HCT116 (cell line): ENCODE data around the gene KLHL6. TPM values are rescaled to one million over a fixed set of nuclear protein-coding genes. Genes with fewer than 3 reads are reported as not detected.

ENCODE experiments used
- ATAC-seq: fragments of 200-7000 bp; cut with Tn5 transposase; 2 replicates; pipeline ENCODE4 v1.9.1; 2020; ENCODE audit warnings: mild to moderate bottlenecking, moderate library complexity
- BruUV-seq: library from RNA; stranded (reverse); fragments of 400-500 nt; replicated peaks from 2 replicates; lab custom pipeline; 2021; lab: Mats Ljungman, UMichigan
- CTCF ChIA-PET: fragments of 300-600 bp; sonication (Branson Sonifier 250); formaldehyde crosslinking; loops from one replicate; lab custom pipeline; 2021; ENCODE audit warnings: antibody characterized with exemption; lab: Charles Lee
- POLR2A ChIA-PET: fragments of 300-600, 350-600 bp; sonication (Branson Sonifier 250); formaldehyde crosslinking; loops from one replicate; lab custom pipeline; 2021; ENCODE audit warnings: antibody characterized with exemption; lab: Charles Lee
- RAD21 ChIA-PET, 2 experiments: fragments of 300-600 bp; sonication (Branson Sonifier 250); formaldehyde crosslinking; loops; one replicate each; lab custom pipeline; 2023; ENCODE audit warnings: low total read pairs in 2 of 2; ENCODE audit not compliant: uncharacterized antibody in 2 of 2, unreplicated experiment in 2 of 2, low non-redundant PET in 1 of 2; lab: Charles Lee
- DNase-seq: peaks from one replicate; pipeline ENCODE4 v3.0.0-alpha.2; 2010; ENCODE audit warnings: low read depth, low spot score
- H2AFZ ChIP-seq: fragments of 200-600 bp; shearing (Covaris generic), sonication (generic); 2 replicates; pipeline ENCODE4 v1.6.1; 2017; ENCODE audit warnings: low read depth, mixed run types, mixed read lengths, antibody characterized with exemption, low read length; ENCODE audit not compliant: poor library complexity, severe bottlenecking
- H3K27ac ChIP-seq: 2 replicates; pipeline ENCODE4 v1.5.1; 2012; ENCODE audit warnings: low read depth, low read length
- H3K27me3 ChIP-seq: fragments of 200-600 bp; sonication (generic); 2 replicates; pipeline ENCODE4 v1.6.1; 2016; ENCODE audit warnings: mixed run types, low read length, mixed read lengths; ENCODE audit not compliant: insufficient read depth
- H3K36me3 ChIP-seq, 2 experiments: fragments of 200-500 bp in 1 of 2; fragments of 200-600 bp in 1 of 2; sonication (Bioruptor generic) in 1 of 2; sonication (generic) in 1 of 2; 2 replicates each; pipeline versions ENCODE4 v1.5.1 to v1.6.1; 2014 to 2016; ENCODE audit warnings: low read length in 2 of 2, inconsistent platforms in 1 of 2, mixed read lengths in 1 of 2, mixed run types in 1 of 2; ENCODE audit not compliant: insufficient read depth in 2 of 2, control insufficient read depth in 1 of 2
- H3K4me1 ChIP-seq, 2 experiments: fragments of 200-600 bp in 1 of 2; sonication (generic) in 1 of 2; 2 replicates each; pipeline versions ENCODE4 v1.5.1 to v1.6.1; 2012 to 2017; ENCODE audit warnings: low read length in 2 of 2, inconsistent platforms in 1 of 2, mild to moderate bottlenecking in 1 of 2, mixed read lengths in 1 of 2, mixed run types in 1 of 2, moderate library complexity in 1 of 2; ENCODE audit not compliant: insufficient read depth in 2 of 2, control insufficient read depth in 1 of 2
- H3K4me2 ChIP-seq: fragments of 200-600 bp; sonication (generic); 2 replicates; pipeline ENCODE4 v1.6.1; 2017; ENCODE audit warnings: mixed run types, low read length, mixed read lengths
- H3K4me3 ChIP-seq, 2 experiments: fragments of 200-600 bp in 1 of 2; sonication (generic) in 1 of 2; replicated peaks in 1 of 2; 2 replicates each; pipeline ENCODE4 v1.5.1; 2011 to 2016; ENCODE audit warnings: low read length in 2 of 2, control low read depth in 1 of 2, low read depth in 1 of 2, mild to moderate bottlenecking in 1 of 2, mixed read lengths in 1 of 2, mixed run types in 1 of 2
- H3K79me2 ChIP-seq: fragments of 200-600 bp; sonication (generic); 2 replicates; pipeline ENCODE4 v1.6.1; 2017; ENCODE audit warnings: mild to moderate bottlenecking, mixed run types, low read length, moderate library complexity, mixed read lengths; ENCODE audit not compliant: insufficient read depth
- H3K9ac ChIP-seq: fragments of 200-600 bp; sonication (generic); 2 replicates; pipeline ENCODE4 v1.6.1; 2016; ENCODE audit warnings: low read length, mixed read lengths
- H3K9me2 ChIP-seq: fragments of 200-600 bp; sonication (generic), shearing (Covaris generic); 2 replicates; pipeline ENCODE4 v1.6.1; 2017; ENCODE audit warnings: mixed run types, mild to moderate bottlenecking, moderate library complexity; ENCODE audit not compliant: insufficient read depth
- H3K9me3 ChIP-seq, 2 experiments: fragments of 200-500 bp in 1 of 2; fragments of 200-600 bp in 1 of 2; sonication (Bioruptor generic) in 1 of 2; sonication (generic) in 1 of 2; 2 replicates each; pipeline ENCODE4 v1.6.1; 2014 to 2017; ENCODE audit warnings: low read length in 2 of 2, mixed read lengths in 2 of 2, inconsistent platforms in 1 of 2, low read depth in 1 of 2, mild to moderate bottlenecking in 1 of 2, mixed run types in 1 of 2, moderate library complexity in 1 of 2; ENCODE audit not compliant: control insufficient read depth in 1 of 2, insufficient read depth in 1 of 2
- H4K20me1 ChIP-seq: fragments of 200-600 bp; sonication (generic), shearing (Covaris generic); 2 replicates; pipeline ENCODE4 v1.6.1; 2017; ENCODE audit warnings: mixed run types, mild to moderate bottlenecking, moderate library complexity; ENCODE audit not compliant: insufficient read depth
- CBX3 ChIP-seq: IDR thresholded peaks from 2 replicates; pipeline ENCODE4 v1.6.1; 2012; ENCODE audit warnings: low read depth
- CEBPB ChIP-seq: IDR thresholded peaks from 2 replicates; pipeline ENCODE4 v1.6.1; 2012; ENCODE audit warnings: low read depth
- CTCF ChIP-seq, 3 experiments: fragments of 200-600 bp in 1 of 3; sonication (generic) in 1 of 3; IDR thresholded peaks in 2 of 3; conservative IDR thresholded peaks in 1 of 3; 2 replicates each; pipeline ENCODE4 v1.5.1; 2012 to 2017; ENCODE audit warnings: low read depth in 2 of 3, low read length in 2 of 3, antibody characterized with exemption in 1 of 3, borderline replicate concordance in 1 of 3, control low read depth in 1 of 3, mild to moderate bottlenecking in 1 of 3, mixed read lengths in 1 of 3, mixed run types in 1 of 3, moderate library complexity in 1 of 3; ENCODE audit not compliant: insufficient read depth in 1 of 3
- EGR1 ChIP-seq: IDR thresholded peaks from 2 replicates; pipeline ENCODE4 v1.6.1; 2012; ENCODE audit warnings: low read depth
- EZH2 ChIP-seq: fragments of 200-600 bp; sonication (generic); IDR thresholded peaks from 2 replicates; pipeline ENCODE4 v1.6.1; 2017; ENCODE audit warnings: antibody characterized with exemption, mixed run types
- FOSL1 ChIP-seq: IDR thresholded peaks from 2 replicates; pipeline ENCODE4 v1.6.1; 2012; ENCODE audit warnings: low read depth
- JUND ChIP-seq: IDR thresholded peaks from 2 replicates; pipeline ENCODE4 v1.6.1; 2012
- MAX ChIP-seq: IDR thresholded peaks from 2 replicates; pipeline ENCODE4 v1.6.1; 2012
- POLR2A ChIP-seq: IDR thresholded peaks from 2 replicates; pipeline ENCODE4 v1.7.0; 2011; ENCODE audit warnings: borderline replicate concordance; ENCODE audit not compliant: insufficient read depth, insufficient read length; ENCODE audit errors: extremely low read depth
- POLR2AphosphoS5 ChIP-seq: IDR thresholded peaks from 2 replicates; pipeline ENCODE4 v1.6.1; 2011; ENCODE audit warnings: mild to moderate bottlenecking, low read depth, low read length, moderate library complexity
- RAD21 ChIP-seq: IDR thresholded peaks from 2 replicates; pipeline ENCODE4 v1.6.1; 2012; ENCODE audit warnings: low read depth, mild to moderate bottlenecking
- SIN3A ChIP-seq: IDR thresholded peaks from 2 replicates; pipeline ENCODE4 v1.6.1; 2012; ENCODE audit warnings: low read depth
- SP1 ChIP-seq: IDR thresholded peaks from 2 replicates; pipeline ENCODE4 v1.6.1; 2012; ENCODE audit warnings: low read depth
- TCF7L2 ChIP-seq: IDR thresholded peaks from 2 replicates; pipeline ENCODE4 v1.7.0; 2011; ENCODE audit warnings: borderline replicate concordance, inconsistent platforms; ENCODE audit not compliant: insufficient read depth, insufficient read length; ENCODE audit errors: extremely low read depth
- YY1 ChIP-seq: IDR thresholded peaks from 2 replicates; pipeline ENCODE4 v1.6.1; 2011; ENCODE audit warnings: low read length, low read depth, moderate library complexity, mild to moderate bottlenecking; ENCODE audit not compliant: insufficient replicate concordance; ENCODE audit errors: extremely low read depth
- ZFX ChIP-seq: fragments of 450-650 bp; IDR thresholded peaks from 2 replicates; pipeline ENCODE4 v1.6.1; 2017
- ZNF274 ChIP-seq: fragments of 200-500 bp; sonication (Bioruptor generic); IDR thresholded peaks from 2 replicates; pipeline ENCODE4 v1.6.1; 2014; ENCODE audit warnings: mild to moderate bottlenecking, low read depth, low read length, inconsistent platforms
- intact Hi-C: fragments of 100-400 bp; cut with micrococcal nuclease; formaldehyde crosslinking; loops from 2 replicates; pipeline ENCODE4 v1.10.0; 2022
- total RNA-seq: library from RNA; stranded (reverse); gene quantifications from one replicate; pipeline ENCODE4 v1.2.1, GENCODE V29; 2021; ENCODE audit not compliant: unreplicated experiment
- TF ChIP-seq, protein P1 (sequence below): IDR thresholded peaks from 2 replicates; pipeline ENCODE4 v1.6.1; 2012; ENCODE audit warnings: low read depth
- TF ChIP-seq, protein P2 (sequence below): IDR thresholded peaks from 2 replicates; pipeline ENCODE4 v1.6.1; 2011; ENCODE audit warnings: mild to moderate bottlenecking, low read length, moderate library complexity; ENCODE audit not compliant: insufficient replicate concordance; ENCODE audit errors: extremely low read depth
- TF ChIP-seq, protein P3 (sequence below): IDR thresholded peaks from 2 replicates; pipeline ENCODE4 v1.6.1; 2012

KLHL6 gene
- total RNA-seq, 1 experiment from 2014 or later: 0.15 TPM

DNA sequence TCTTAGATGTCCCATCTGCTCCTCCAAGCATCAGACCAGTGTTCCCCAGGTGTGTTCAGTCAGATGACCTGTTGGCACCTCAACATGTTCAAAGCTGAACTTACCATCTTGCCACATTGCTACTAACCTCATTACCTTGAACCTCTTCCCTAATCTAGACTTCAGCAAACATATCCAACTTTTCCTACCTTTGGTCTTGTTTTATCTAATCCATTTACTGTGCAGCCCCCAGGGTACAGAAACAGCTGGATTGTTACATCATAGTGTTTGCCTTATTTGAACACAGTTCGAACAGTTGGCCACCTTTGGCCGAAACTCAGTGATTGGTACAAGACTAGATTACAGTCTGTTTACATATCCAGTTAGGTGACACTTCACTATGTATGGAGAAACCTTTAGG, 91.0 kb downstream of the KLHL6 start:
- no peak overlapping the region for H3K27ac ChIP-seq
- RAD21 ChIA-PET: no interaction called here
- no peaks in the 10 kb centered on the region for H3K9me2 ChIP-seq
- no peak overlapping the region for H3K4me2 ChIP-seq
- H3K4me1 ChIP-seq: peaks cover 3 to 5% of the 10 kb centered on the region in 2 experiments; a peak in 3 of 4 replicates
- H3K36me3 ChIP-seq: no peaks in the 10 kb centered on the region
- DNase-seq (no peak), ATAC-seq (no peak)
- H3K9ac ChIP-seq: no peak overlapping the region
- no peaks in the 10 kb centered on the region for H4K20me1 ChIP-seq
- POLR2A ChIA-PET: no interaction called here
- H3K4me3 ChIP-seq: no peak overlapping the region
- H3K27me3 ChIP-seq: no peaks in the 10 kb centered on the region
- H3K9me3 ChIP-seq: no peaks in the 10 kb centered on the region
- CTCF ChIA-PET: no interaction called here
- intact Hi-C loops: loop anchor here (10.0 kb wide), 1 partner anchor 820 kb away; no protein-coding TSS in a partner anchor
- H2AFZ ChIP-seq: no peak overlapping the region
- BruUV-seq: no TSS peak
- TF ChIP-seq RAD21 (no peak), YY1 (no peak), CBX3 (no peak), POLR2A (no peak), TCF7L2 (no peak), CEBPB (no peak), SP1 (no peak), POLR2AphosphoS5 (no peak), MAX (no peak), ZNF274 (no peak), FOSL1 (no peak), SIN3A (no peak), EGR1 (no peak), EZH2 (no peak), ZFX (no peak), JUND (no peak), CTCF (IDR thresholded peaks at IDR 0.05 in 2 of 3, conservative IDR thresholded peaks at IDR 0.05 in 1 of 3; ENCODE audit: borderline replicate concordance in 1 of 3, insufficient read depth in 1 of 3, low read depth in 2 of 3, low read length in 2 of 3) (no peak)
- TF ChIP-seq, protein P1, sequence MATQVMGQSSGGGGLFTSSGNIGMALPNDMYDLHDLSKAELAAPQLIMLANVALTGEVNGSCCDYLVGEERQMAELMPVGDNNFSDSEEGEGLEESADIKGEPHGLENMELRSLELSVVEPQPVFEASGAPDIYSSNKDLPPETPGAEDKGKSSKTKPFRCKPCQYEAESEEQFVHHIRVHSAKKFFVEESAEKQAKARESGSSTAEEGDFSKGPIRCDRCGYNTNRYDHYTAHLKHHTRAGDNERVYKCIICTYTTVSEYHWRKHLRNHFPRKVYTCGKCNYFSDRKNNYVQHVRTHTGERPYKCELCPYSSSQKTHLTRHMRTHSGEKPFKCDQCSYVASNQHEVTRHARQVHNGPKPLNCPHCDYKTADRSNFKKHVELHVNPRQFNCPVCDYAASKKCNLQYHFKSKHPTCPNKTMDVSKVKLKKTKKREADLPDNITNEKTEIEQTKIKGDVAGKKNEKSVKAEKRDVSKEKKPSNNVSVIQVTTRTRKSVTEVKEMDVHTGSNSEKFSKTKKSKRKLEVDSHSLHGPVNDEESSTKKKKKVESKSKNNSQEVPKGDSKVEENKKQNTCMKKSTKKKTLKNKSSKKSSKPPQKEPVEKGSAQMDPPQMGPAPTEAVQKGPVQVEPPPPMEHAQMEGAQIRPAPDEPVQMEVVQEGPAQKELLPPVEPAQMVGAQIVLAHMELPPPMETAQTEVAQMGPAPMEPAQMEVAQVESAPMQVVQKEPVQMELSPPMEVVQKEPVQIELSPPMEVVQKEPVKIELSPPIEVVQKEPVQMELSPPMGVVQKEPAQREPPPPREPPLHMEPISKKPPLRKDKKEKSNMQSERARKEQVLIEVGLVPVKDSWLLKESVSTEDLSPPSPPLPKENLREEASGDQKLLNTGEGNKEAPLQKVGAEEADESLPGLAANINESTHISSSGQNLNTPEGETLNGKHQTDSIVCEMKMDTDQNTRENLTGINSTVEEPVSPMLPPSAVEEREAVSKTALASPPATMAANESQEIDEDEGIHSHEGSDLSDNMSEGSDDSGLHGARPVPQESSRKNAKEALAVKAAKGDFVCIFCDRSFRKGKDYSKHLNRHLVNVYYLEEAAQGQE: no peak
- TF ChIP-seq, protein P2, sequence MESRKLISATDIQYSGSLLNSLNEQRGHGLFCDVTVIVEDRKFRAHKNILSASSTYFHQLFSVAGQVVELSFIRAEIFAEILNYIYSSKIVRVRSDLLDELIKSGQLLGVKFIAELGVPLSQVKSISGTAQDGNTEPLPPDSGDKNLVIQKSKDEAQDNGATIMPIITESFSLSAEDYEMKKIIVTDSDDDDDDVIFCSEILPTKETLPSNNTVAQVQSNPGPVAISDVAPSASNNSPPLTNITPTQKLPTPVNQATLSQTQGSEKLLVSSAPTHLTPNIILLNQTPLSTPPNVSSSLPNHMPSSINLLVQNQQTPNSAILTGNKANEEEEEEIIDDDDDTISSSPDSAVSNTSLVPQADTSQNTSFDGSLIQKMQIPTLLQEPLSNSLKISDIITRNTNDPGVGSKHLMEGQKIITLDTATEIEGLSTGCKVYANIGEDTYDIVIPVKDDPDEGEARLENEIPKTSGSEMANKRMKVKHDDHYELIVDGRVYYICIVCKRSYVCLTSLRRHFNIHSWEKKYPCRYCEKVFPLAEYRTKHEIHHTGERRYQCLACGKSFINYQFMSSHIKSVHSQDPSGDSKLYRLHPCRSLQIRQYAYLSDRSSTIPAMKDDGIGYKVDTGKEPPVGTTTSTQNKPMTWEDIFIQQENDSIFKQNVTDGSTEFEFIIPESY: no peak
- TF ChIP-seq, protein P3, sequence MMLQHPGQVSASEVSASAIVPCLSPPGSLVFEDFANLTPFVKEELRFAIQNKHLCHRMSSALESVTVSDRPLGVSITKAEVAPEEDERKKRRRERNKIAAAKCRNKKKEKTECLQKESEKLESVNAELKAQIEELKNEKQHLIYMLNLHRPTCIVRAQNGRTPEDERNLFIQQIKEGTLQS: no peak
- H3K79me2 ChIP-seq: no peaks in the 10 kb centered on the region
